GM11168 (cell line): ENCODE measurements around the gene AKAP8.
"Not testable (repeated sequence)": the region's sequence is repeated elsewhere in the genome, so short reads cannot be mapped to it uniquely, and the experiment has no call there.

Experiments used
- in situ Hi-C: fragments of 300-500 bp; cut with MboI; formaldehyde crosslinking; loops from one replicate; pipeline ENCODE4 v1.12.0; 2022; ENCODE audit warnings: low sequenced_read_pairs; ENCODE audit not compliant: unreplicated experiment

The AKAP8 gene

GRCh38 chr19:15379083-15379998, at the start of gene AKAP8:
Gene AKAP8, minus strand, starts transcription at chr19:15379787. Its CDS starts 56 bp downstream, at chr19:15379731.
- in situ Hi-C loops = no loop called here

GRCh38 chr19:15427991-15428471, 48.4 kb upstream of the AKAP8 start:
- in situ Hi-C loops = no loop called here

- in situ Hi-C loops = no loop called here
These were observed 47.7 kb upstream of the AKAP8 start for GRCh38 chr19:15427350-15427700.

- in situ Hi-C loops = no loop called here
These were observed 47.1 kb upstream of the AKAP8 start for GRCh38 chr19:15426485-15427349.

GRCh38 chr19:15425321-15425950, 45.8 kb upstream of the AKAP8 start:
- in situ Hi-C loops = no loop called here

- in situ Hi-C loops = no loop called here
These were observed 45.2 kb upstream of the AKAP8 start for GRCh38 chr19:15424692-15425272.

- in situ Hi-C loops = no loop called here
These were observed 44.5 kb upstream of the AKAP8 start for GRCh38 chr19:15424121-15424520.

GRCh38 chr19:15423130-15423529, 43.5 kb upstream of the AKAP8 start:
- in situ Hi-C loops = no loop called here

GRCh38 chr19:15422296-15423075, 42.9 kb upstream of the AKAP8 start:
- in situ Hi-C loops = no loop called here

- in situ Hi-C loops = no loop called here
These were observed 42.2 kb upstream of the AKAP8 start for GRCh38 chr19:15421721-15422260.

GRCh38 chr19:15421136-15421695, 41.6 kb upstream of the AKAP8 start:
- in situ Hi-C loops = no loop called here

GRCh38 chr19:15419413-15420025, 39.9 kb upstream of the AKAP8 start:
- in situ Hi-C loops = loop anchor here (5.0 kb wide), 1 partner anchor 133 kb away; no protein-coding TSS in a partner anchor

- in situ Hi-C loops = loop anchor here (5.0 kb wide), 1 partner anchor 134 kb away; no protein-coding TSS in a partner anchor
These were observed 39.2 kb upstream of the AKAP8 start, which contains the start of gene AKAP8L for GRCh38 chr19:15418579-15419412. Gene AKAP8L, minus strand, starts transcription at chr19:15418988. Its CDS starts 65 bp downstream, at chr19:15418923.

GRCh38 chr19:15418231-15418578, 38.6 kb upstream of the AKAP8 start:
- in situ Hi-C loops = loop anchor here (5.0 kb wide), 1 partner anchor 134 kb away; no protein-coding TSS in a partner anchor

GRCh38 chr19:15417699-15418098, 38.1 kb upstream of the AKAP8 start:
- in situ Hi-C loops = loop anchor here (5.0 kb wide), 1 partner anchor 135 kb away; no protein-coding TSS in a partner anchor

- in situ Hi-C loops = no loop called here
These were observed 33.2 kb upstream of the AKAP8 start for GRCh38 chr19:15412832-15413231.

GRCh38 chr19:15411351-15411750, 31.8 kb upstream of the AKAP8 start:
- in situ Hi-C loops = not testable (repeated sequence)
